Cardiac fibroblast (primary cell): ENCODE results near the gene PLEKHG4B.
"Not testable (repeated sequence)": the region's sequence is repeated elsewhere in the genome, so short reads cannot be mapped to it uniquely, and the experiment has no call there.

Experiments used
- DNase-seq, 2 donors: peaks; one replicate each; pipeline versions ENCODE4 v3.0.0 to v3.0.0-alpha.2; 2010; ENCODE audit warnings: low read depth in 2 of 2
- H3K4me3 ChIP-seq, 2 donors: replicated peaks in 1 of 2; 1 replicate in 1 of 2; 2 replicates in 1 of 2; pipeline ENCODE4 v1.5.1; 2011; ENCODE audit warnings: low read depth in 2 of 2, low read length in 2 of 2, mild to moderate bottlenecking in 2 of 2, moderate library complexity in 1 of 2
- TF ChIP-seq, protein P1 (sequence below): IDR thresholded peaks from one replicate; pipeline ENCODE4 v1.5.1; 2011; ENCODE audit warnings: low read depth, mild to moderate bottlenecking, low read length, inconsistent platforms

Gene PLEKHG4B

DNA sequence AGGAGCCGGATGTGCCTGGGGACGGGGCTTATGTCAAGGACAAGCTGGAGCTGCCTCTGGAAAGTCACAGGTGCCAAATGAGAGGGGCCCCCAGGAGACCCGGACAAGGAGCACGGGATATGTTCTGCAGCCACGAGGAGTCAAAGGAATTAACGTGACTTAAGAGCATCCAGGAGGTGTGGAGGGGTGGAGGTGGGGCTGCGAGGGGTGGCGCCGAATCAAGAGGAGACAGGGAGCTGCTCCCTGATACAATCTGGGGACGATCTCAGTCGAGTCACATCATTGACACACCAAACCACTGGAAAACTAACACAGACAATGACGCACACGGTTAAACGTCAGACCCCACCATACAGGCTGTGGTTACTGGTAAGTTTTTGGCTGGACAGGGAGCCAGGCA, 115.6 kb downstream of the PLEKHG4B start:
- H3K4me3 ChIP-seq, result no peak overlapping the region
- TF ChIP-seq, protein P1, sequence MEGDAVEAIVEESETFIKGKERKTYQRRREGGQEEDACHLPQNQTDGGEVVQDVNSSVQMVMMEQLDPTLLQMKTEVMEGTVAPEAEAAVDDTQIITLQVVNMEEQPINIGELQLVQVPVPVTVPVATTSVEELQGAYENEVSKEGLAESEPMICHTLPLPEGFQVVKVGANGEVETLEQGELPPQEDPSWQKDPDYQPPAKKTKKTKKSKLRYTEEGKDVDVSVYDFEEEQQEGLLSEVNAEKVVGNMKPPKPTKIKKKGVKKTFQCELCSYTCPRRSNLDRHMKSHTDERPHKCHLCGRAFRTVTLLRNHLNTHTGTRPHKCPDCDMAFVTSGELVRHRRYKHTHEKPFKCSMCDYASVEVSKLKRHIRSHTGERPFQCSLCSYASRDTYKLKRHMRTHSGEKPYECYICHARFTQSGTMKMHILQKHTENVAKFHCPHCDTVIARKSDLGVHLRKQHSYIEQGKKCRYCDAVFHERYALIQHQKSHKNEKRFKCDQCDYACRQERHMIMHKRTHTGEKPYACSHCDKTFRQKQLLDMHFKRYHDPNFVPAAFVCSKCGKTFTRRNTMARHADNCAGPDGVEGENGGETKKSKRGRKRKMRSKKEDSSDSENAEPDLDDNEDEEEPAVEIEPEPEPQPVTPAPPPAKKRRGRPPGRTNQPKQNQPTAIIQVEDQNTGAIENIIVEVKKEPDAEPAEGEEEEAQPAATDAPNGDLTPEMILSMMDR, result no peak
- DNase-seq, result no peak

DNA sequence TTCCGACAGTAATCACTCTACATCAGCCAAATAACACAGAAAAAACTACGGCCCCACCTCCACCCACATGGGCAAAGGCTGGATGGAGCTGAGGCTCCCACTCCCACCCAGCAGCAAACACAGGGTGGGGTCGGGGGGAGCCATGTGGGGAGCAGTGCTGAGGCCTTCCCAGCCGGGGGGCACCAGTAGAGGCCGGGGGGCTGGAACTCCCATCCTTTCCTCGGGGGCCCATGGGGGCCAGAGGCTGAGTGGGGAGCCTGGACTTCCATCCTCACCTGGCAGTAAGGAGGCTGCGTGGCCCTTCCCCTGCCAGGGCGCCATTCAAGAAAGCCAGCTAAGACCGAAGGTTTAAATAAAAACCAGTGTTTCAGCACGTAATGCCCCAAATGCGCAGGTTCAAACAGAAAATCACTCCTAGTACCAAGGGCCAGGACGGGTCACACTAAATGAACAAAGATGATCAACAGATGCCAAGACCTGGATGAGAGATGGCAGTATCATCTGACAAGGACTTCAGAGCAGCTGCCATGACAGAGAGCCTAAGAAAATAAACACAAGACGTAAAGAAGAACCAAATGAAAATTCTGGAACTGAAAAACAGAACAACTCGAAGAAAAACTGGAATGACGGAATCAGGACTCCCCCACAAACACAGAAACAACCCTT, 116.6 kb downstream of the PLEKHG4B start:
- TF ChIP-seq, protein P1, result no peak
- no peak for DNase-seq
- no peak overlapping the region for H3K4me3 ChIP-seq

DNA sequence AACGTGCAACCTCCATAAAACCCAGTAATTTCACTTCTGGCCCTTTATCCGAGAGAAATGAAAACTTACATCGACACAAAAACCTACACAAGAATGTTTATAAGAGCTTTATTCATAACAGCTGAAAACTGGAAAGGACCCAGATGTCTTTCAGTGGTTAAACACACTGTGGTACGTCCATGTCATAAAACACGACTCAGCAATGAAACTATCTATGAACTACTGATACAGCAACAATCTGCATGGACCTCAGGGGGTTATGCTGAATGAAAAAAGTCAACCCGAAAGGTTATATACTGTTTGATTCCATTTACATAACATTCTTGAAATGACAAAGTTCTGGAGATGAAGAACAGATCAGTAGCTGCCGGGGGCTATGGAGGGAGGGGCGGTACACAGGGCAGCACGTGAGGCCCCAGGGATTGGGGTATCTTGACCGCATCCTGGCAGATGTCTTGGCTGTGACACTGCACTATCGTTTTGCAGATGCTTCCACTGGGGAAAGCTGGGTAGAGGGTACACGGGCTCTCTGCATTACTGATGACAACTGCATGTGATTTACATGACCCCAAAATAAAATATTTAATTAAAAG, 121.9 kb downstream of the PLEKHG4B start:
- TF ChIP-seq, protein P1, result no peak
- DNase-seq, result no peak
- no peak overlapping the region for H3K4me3 ChIP-seq

DNA sequence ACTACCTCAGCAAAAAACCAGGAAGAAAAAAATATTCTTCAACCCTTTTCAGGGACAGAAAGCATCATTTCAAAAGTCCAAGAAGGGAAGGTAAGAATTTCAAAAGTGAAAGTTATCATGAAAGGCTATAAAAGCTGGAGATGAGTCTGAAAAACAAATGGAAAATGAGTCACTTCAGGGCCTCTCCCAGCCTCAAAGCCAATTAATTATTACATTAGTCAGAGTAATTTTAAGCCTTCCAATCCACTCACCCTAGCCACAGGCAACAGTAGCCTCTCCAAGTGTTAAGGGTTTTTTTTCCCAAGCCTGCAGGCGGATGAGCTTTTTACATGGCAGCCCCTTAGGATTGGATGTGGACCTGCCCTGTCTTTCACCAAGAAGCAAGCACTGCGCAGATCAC, 123.3 kb downstream of the PLEKHG4B start:
- H3K4me3 ChIP-seq, DNase-seq: not testable (repeated sequence)

DNA sequence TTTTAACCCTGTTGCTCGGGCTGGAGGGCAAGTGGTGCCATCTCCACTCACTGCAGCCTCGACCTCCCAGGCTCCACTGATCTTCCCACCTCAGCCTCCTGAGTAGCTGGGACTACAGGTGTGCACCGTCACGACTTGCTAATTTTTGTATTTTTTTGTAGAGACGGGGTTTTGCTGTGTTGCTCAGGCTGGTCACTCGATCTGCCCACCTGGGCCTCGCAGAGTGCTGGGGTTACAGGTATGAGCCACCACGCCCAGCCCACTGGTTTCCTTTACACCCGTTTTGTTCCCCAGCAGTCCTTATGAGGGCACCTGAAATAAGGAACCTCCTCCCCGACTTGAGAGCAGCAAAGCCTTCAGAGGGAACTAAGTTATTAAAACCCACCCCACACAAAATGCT, 124.1 kb downstream of the PLEKHG4B start:
- H3K4me3 ChIP-seq, DNase-seq: not testable (repeated sequence)

DNA sequence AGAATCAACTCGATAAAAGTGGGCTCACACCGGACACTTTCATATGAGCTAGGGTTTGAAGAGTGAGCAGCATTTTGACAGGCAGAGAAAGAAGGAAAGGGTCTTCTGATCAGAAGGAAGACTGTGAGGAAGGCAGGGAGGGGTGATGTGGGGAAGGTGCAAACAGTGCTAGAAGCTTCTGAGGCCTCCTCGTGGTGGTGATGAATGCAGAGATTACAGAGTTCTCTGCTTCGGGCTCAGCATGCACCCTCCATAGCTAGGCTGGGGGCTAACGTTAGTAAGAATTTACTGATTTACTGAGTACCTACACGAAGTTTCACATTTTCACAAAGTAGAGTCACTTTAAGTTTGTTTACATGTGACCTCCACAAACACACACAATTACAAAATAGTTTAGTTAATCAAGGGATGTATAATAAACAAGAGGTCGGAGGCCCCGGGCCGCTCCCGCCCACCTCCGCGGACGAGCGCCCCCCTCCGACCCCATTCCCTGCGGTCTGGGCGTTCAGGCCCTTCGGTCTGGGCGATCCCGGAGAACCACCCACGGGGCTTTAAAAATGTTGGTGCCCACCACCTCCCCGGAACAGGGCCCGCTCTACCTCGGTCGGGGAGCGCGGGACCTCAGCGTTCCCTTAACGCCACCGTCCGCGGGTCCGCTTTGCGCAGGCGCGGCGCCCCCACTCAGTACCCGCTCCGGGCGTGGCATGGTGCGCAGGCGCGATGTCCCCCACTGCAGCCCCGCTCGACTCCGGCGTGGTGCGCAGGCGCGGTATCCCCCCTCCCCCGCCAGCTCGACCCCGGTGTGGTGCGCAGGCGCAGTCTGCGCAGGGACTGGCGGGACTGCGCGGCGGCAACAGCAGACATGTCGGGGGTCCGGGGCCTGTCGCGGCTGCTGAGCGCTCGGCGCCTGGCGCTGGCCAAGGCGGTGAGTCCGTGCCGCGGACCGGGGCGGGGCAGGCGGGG, 125.8 kb downstream of the PLEKHG4B start, which contains the start of the genes CCDC127 and SDHA:
Gene CCDC127 (minus strand): TSS at position 660 of the 963 bp plus-strand sequence. CDS start 1,304 bp downstream, outside the sequence.
Gene SDHA (plus strand): TSS at position 827 of the 963 bp plus-strand sequence. CDS start 36 bp downstream, at position 863.
- peak; percentile 88 to 94 for DNase-seq
- TF ChIP-seq, protein P1, result peak; percentile 41

DNA sequence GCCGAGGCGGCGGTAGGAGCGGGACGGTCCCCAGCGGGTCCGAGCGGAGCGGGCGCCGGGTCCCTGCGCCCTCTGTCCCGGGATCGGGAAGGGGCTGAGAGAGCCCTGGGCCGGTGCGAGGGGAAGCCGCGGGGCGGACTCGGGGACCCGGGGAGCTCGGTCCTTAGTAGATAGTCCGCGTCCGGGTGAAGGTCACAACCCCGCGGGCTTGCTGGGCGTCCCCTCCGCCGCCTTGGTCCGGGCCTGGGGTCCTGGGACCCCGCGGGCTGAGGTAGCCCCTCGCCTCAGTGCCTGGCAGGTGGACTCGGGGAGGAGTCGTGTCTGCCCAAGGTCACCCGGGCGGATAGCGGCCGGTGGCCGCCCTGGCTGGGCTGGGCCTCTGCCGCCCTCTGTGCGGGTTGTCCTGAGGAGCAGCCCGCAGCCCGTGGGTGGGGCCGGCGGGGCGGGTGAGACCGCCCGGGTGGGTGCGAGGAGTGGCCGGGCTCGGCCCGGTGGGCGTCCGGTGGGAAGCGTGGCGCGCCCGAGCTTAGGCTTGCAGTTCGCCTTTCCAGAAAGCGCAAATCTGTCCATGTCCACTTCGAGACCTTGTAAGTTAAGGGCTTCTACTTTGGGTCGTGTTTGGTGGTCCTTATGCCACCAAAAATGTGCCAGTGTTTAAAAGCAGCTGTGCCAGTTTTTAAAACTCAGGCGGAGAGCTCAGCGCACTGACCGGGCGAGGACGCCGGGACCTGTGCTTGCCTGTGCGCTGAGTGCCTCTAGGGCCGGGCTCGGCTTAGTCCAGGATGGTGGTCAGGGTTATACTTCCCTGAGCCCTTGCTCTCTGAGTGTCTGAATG, 126.7 kb downstream of the PLEKHG4B start:
- H3K4me3 ChIP-seq, result peak overlapping the region; percentile 93 to 97
- peak; percentile 39 to 45 for DNase-seq
- TF ChIP-seq, protein P1, result no peak

More for the DNA sequence above, 125.8 kb downstream of the PLEKHG4B start, which contains the start of the genes CCDC127 and SDHA:
- H3K4me3 ChIP-seq, result peak within 1 kb of the TSS; percentile 93 to 97
